HEK293 (cell line): Measurements from ENCODE around the gene PI4KA.
"Not testable (repeated sequence)": the region's sequence is repeated elsewhere in the genome, so short reads cannot be mapped to it uniquely, and the experiment has no call there.

Source experiments
- CTCF ChIA-PET: fragments of 350-600 bp; formaldehyde crosslinking; extraction: SDS; loops from one replicate; lab custom pipeline; 2021; ENCODE audit warnings: antibody characterized with exemption; lab: Yijun Ruan, JAX
- POLR2A ChIA-PET: fragments of 300-600 bp; formaldehyde crosslinking; extraction: SDS; loops from one replicate; lab custom pipeline; 2020; ENCODE audit warnings: antibody characterized with exemption, inconsistent platforms; lab: Yijun Ruan, JAX
- H3K27ac ChIP-seq: fragments of 200-500 bp; sonication (Bioruptor generic); 2 replicates; pipeline ENCODE4 v1.5.1; 2014; ENCODE audit warnings: low read depth, low read length, control low read depth, inconsistent platforms; ENCODE audit errors: extremely low read depth
- H3K36me3 ChIP-seq, 2 experiments: fragments of 200-500 bp in 1 of 2; sonication (Bioruptor generic) in 1 of 2; 1 replicate in 1 of 2; 2 replicates in 1 of 2; pipeline ENCODE4 v1.5.1; 2014 to 2017; ENCODE audit warnings: inconsistent platforms in 2 of 2, low read length in 2 of 2; ENCODE audit not compliant: control insufficient read depth in 2 of 2, insufficient read depth in 1 of 2
- H3K4me1 ChIP-seq: fragments of 200-500 bp; sonication (Bioruptor generic); 2 replicates; pipeline ENCODE4 v1.5.1; 2014; ENCODE audit warnings: mild to moderate bottlenecking, low read length, inconsistent platforms; ENCODE audit not compliant: control insufficient read depth, insufficient read depth
- H3K4me3 ChIP-seq: 2 replicates; pipeline ENCODE4 v1.5.1; 2011; ENCODE audit warnings: low read depth, mild to moderate bottlenecking, control low read depth, low read length, moderate library complexity
- H3K9me3 ChIP-seq: fragments of 200-500 bp; sonication (Bioruptor generic); 2 replicates; pipeline ENCODE4 v1.5.1; 2014; ENCODE audit warnings: low read depth, low read length, inconsistent platforms; ENCODE audit not compliant: control insufficient read depth, insufficient read depth
- BCL11A ChIP-seq: fragments of 450-650 bp; formaldehyde crosslinking; IDR thresholded peaks from 2 replicates; pipeline ENCODE4 v1.5.1; 2016; ENCODE audit warnings: low read depth, missing biosample characterization, missing genetic modification characterization
- PRDM1 ChIP-seq: fragments of 450-650 bp; formaldehyde crosslinking; IDR thresholded peaks from 2 replicates; pipeline ENCODE4; 2016; ENCODE audit warnings: missing biosample characterization, missing genetic modification characterization
- SETDB1 ChIP-seq: IDR thresholded peaks from one replicate; pipeline ENCODE4 v1.6.1; 2017; ENCODE audit warnings: mild to moderate bottlenecking, low read length, moderate library complexity, mixed read lengths; ENCODE audit not compliant: insufficient read length
- SP2 ChIP-seq: fragments of 450-650 bp; formaldehyde crosslinking; IDR thresholded peaks from 2 replicates; pipeline ENCODE4 v1.5.1; 2016; ENCODE audit warnings: missing biosample characterization, missing genetic modification characterization
- ZFP69B ChIP-seq: fragments of 450-650 bp; formaldehyde crosslinking; IDR thresholded peaks from 2 replicates; pipeline ENCODE4 v1.5.1; 2016; ENCODE audit warnings: missing biosample characterization, missing genetic modification characterization
- ZNF138 ChIP-seq: fragments of 450-650 bp; formaldehyde crosslinking; IDR thresholded peaks from 2 replicates; pipeline ENCODE4 v1.5.1; 2016; ENCODE audit warnings: missing biosample characterization, missing genetic modification characterization, borderline replicate concordance
- ZNF140 ChIP-seq: fragments of 450-650 bp; formaldehyde crosslinking; IDR thresholded peaks from 2 replicates; pipeline ENCODE4 v1.5.1; 2016; ENCODE audit warnings: missing biosample characterization, missing genetic modification characterization
- ZNF146 ChIP-seq: fragments of 450-650 bp; formaldehyde crosslinking; IDR thresholded peaks from 2 replicates; pipeline ENCODE4 v1.5.1; 2016; ENCODE audit warnings: missing biosample characterization, missing genetic modification characterization
- ZNF175 ChIP-seq: fragments of 450-650 bp; formaldehyde crosslinking; IDR thresholded peaks from 2 replicates; pipeline ENCODE4 v1.5.1; 2016; ENCODE audit warnings: missing biosample characterization, missing genetic modification characterization
- ZNF223 ChIP-seq: fragments of 450-650 bp; formaldehyde crosslinking; IDR thresholded peaks from 2 replicates; pipeline ENCODE4 v1.5.1; 2016; ENCODE audit warnings: missing biosample characterization, missing genetic modification characterization
- ZNF366 ChIP-seq: fragments of 450-650 bp; formaldehyde crosslinking; conservative IDR thresholded peaks from 2 replicates; pipeline ENCODE4 v1.5.1; 2016; ENCODE audit warnings: missing biosample characterization, missing genetic modification characterization
- ZNF426 ChIP-seq: fragments of 450-650 bp; formaldehyde crosslinking; IDR thresholded peaks from 2 replicates; pipeline ENCODE4 v1.5.1; 2017; ENCODE audit warnings: missing biosample characterization, missing genetic modification characterization, mild to moderate bottlenecking, inconsistent platforms, moderate library complexity
- ZNF529 ChIP-seq: fragments of 450-650 bp; formaldehyde crosslinking; IDR thresholded peaks from 2 replicates; pipeline ENCODE4 v1.5.1; 2017; ENCODE audit warnings: missing genetic modification characterization, missing biosample characterization; ENCODE audit not compliant: insufficient replicate concordance
- ZNF701 ChIP-seq: fragments of 450-650 bp; formaldehyde crosslinking; IDR thresholded peaks from 2 replicates; pipeline ENCODE4 v1.5.1; 2016; ENCODE audit warnings: missing biosample characterization, missing genetic modification characterization
- ZNF777 ChIP-seq: fragments of 450-650 bp; formaldehyde crosslinking; IDR thresholded peaks from 2 replicates; pipeline ENCODE4 v1.5.1; 2017; ENCODE audit warnings: missing biosample characterization, missing genetic modification characterization, borderline replicate concordance
- ZNF791 ChIP-seq: fragments of 450-650 bp; formaldehyde crosslinking; IDR thresholded peaks from 2 replicates; pipeline ENCODE4 v1.5.1; 2016; ENCODE audit warnings: missing biosample characterization, missing genetic modification characterization
- TF ChIP-seq, protein P1 (sequence below): fragments of 450-650 bp; formaldehyde crosslinking; IDR thresholded peaks from 2 replicates; pipeline ENCODE4 v1.5.1; 2017; ENCODE audit warnings: missing biosample characterization, missing genetic modification characterization
- TF ChIP-seq, protein P2 (sequence below): fragments of 450-650 bp; formaldehyde crosslinking; IDR thresholded peaks from 2 replicates; pipeline ENCODE4; 2016; ENCODE audit warnings: missing biosample characterization, missing genetic modification characterization
- TF ChIP-seq, protein P3 (sequence below): fragments of 450-650 bp; IDR thresholded peaks from 2 replicates; pipeline ENCODE4 v1.5.1; 2018; ENCODE audit warnings: missing biosample characterization, missing genetic modification characterization
- TF ChIP-seq, protein P4 (sequence below): fragments of 450-650 bp; formaldehyde crosslinking; IDR thresholded peaks from 2 replicates; pipeline ENCODE4 v1.5.1; 2017; ENCODE audit warnings: missing biosample characterization, missing genetic modification characterization
- TF ChIP-seq, protein P5 (sequence below): fragments of 450-650 bp; formaldehyde crosslinking; IDR thresholded peaks from 2 replicates; pipeline ENCODE4 v1.5.1; 2017; ENCODE audit warnings: missing biosample characterization, missing genetic modification characterization

PI4KA gene

DNA sequence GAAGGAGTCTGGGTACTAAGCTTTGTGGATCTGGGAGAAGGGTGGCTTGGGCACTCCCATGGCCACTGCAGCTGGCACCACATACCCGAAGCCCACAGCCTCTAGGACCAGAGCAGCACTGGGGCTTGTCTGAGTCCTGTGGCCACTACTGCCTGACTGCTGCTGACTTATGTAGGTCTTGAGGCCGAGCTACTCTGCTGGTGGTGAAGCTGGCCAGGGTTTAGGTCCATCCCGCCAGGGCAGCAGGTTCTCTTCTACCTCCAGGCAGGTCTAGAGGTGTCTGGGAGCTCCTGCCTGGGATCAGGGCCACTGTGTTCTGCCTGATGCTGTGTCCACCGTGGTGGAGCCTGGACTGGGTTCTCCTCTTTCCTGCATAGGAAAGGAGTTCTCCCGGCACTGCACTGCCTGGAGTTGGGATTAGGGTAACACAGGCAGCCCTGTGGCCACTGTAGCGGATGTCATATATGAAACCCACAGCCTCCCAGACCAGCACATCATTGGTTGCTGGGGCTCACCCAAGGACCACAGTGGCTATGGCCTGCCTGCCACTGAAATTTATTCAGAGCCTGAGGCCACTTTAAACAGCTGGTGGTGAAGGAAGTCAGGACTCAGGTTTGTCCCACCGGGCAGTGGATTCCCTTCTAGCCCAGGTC is 194.5 kb downstream of the PI4KA start (continued):
- TF ChIP-seq ZNF223 (tag by site-specific recombination) = no peak
- no peak for TF ChIP-seq ZNF140 (tag by site-specific recombination)
- no peak for TF ChIP-seq ZNF529

DNA sequence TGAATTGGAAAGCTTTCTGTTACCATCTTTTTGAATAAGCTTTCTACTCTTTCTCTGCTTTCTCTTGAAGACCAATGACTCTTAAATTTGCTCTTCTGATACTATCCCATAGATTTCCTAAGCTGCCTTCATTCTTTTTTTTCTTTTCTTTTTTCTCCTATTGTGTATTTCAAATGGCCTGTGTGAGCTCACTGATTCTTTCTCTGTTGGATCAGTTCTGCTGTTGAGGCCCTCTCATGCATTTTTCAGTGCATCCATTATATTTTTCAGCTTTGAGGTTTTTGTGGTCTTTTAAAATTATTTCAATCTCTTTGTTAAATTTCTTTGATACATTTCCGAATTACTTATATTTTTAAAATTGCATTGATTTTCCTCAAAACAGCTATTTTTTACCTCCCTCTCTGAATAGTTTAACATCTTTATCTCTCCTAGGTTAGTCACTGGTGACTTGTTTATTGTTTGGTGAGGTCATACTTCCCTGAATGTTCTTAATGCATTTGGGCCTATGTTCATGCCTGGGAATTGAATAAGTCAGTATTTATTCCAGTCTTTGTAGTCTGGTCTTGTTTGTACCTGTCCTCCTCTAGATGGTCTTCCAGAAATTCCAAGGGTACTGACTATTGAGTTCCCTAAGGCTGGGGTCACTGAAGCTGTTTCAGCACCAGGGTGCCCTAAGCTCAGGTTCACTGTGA is 195.3 kb downstream of the PI4KA start:
- Histone ChIP-seq H3K27ac (no peak overlapping the region), H3K9me3 (no peaks in the 10 kb centered on the region), H3K4me3 (no peak overlapping the region), H3K36me3 (no peaks in the 10 kb centered on the region), H3K4me1 (no peaks in the 10 kb centered on the region)
- POLR2A ChIA-PET = interaction anchor here (0.7 kb wide), 1 partner anchor 14 kb away, joined by 6 read pairs; no protein-coding TSS in a partner anchor
- CTCF ChIA-PET = interaction anchor here (0.7 to 1.2 kb wide), 3 partner anchors 18 to 207 kb away, joined by 3 read pairs; no protein-coding TSS in a partner anchor
- TF ChIP-seq ZNF175 (no peak), ZNF777 (tag by site-specific recombination) (no peak), SETDB1 (peak; percentile 64), ZNF791 (no peak)
- TF ChIP-seq, protein P1, sequence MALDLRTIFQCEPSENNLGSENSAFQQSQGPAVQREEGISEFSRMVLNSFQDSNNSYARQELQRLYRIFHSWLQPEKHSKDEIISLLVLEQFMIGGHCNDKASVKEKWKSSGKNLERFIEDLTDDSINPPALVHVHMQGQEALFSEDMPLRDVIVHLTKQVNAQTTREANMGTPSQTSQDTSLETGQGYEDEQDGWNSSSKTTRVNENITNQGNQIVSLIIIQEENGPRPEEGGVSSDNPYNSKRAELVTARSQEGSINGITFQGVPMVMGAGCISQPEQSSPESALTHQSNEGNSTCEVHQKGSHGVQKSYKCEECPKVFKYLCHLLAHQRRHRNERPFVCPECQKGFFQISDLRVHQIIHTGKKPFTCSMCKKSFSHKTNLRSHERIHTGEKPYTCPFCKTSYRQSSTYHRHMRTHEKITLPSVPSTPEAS = no peak

DNA sequence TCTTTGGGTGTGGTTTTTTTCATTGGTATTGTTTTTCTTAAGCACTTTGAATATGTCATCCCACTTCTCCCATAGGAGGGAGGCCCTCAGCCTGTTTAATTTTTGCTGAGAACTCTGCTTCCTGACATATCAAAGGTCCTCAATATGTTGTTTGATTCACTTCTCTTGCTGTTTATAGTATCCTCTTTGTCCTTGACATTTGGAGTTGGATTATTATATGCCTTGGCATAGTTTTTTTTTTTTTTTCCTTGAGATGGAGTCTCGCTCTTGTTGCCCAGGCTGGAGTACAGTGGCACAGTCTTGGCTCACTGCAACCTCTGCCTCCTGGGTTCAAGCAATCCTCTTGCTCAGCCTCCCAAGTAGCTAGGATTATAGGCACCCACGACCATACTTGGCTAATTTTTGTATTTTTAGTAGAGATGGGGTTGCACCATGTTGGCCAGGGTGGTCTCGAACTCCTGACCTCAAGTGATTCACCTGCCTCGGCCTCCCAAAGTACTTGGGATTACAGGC is 196.0 kb downstream of the PI4KA start:
- CTCF ChIA-PET = interaction anchor here (0.7 to 1.2 kb wide), 2 partner anchors 17 to 206 kb away, joined by 3 read pairs; no protein-coding TSS in a partner anchor

DNA sequence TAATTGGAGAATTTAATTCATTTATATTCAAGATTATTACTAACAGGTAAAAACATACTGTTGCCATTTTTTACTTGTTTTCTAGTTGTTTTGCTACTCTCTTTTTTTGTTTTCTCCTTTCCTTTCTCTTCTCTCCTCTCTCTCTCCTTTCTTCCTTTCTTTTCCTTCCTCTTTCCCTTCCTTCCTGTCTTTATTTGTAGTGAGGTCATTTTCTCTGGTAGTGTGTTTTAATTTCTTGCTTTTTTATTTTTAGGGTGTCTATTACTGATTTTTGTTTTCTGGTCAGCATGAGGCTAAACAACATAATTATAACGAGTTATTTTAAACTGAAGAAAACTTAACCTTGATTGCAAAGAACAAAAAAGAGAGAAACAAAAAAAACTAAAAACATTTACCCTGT is 197.1 kb downstream of the PI4KA start:
- no peaks in the 10 kb centered on the region for H3K36me3 ChIP-seq
- POLR2A ChIA-PET = no interaction called here
- H3K9me3 ChIP-seq = no peaks in the 10 kb centered on the region
- CTCF ChIA-PET = interaction anchor here (1.0 kb wide), 1 partner anchor 56 kb away, joined by 3 read pairs; no protein-coding TSS in a partner anchor
- H3K27ac ChIP-seq = no peak overlapping the region
- no peak overlapping the region for H3K4me3 ChIP-seq
- TF ChIP-seq ZNF366 (peak; percentile 36; the same call in 1 of the 2 replicates), BCL11A (tag by site-specific recombination) (no peak), SETDB1 (no peak), ZFP69B (tag by site-specific recombination) (no peak), ZNF701 (no peak), PRDM1 (tag by site-specific recombination) (peak; percentile 96), ZNF426 (no peak), SP2 (tag by site-specific recombination) (no peak), ZNF146 (tag by site-specific recombination) (no peak), ZNF138 (no peak)
- TF ChIP-seq, protein P2, sequence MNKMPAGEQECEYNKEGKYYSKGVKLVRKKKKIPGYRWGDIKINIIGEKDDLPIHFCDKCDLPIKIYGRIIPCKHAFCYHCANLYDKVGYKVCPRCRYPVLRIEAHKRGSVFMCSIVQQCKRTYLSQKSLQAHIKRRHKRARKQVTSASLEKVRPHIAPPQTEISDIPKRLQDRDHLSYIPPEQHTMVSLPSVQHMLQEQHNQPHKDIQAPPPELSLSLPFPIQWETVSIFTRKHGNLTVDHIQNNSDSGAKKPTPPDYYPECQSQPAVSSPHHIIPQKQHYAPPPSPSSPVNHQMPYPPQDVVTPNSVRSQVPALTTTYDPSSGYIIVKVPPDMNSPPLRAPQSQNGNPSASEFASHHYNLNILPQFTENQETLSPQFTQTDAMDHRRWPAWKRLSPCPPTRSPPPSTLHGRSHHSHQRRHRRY (tag by site-specific recombination) = no peak
- TF ChIP-seq, protein P3, sequence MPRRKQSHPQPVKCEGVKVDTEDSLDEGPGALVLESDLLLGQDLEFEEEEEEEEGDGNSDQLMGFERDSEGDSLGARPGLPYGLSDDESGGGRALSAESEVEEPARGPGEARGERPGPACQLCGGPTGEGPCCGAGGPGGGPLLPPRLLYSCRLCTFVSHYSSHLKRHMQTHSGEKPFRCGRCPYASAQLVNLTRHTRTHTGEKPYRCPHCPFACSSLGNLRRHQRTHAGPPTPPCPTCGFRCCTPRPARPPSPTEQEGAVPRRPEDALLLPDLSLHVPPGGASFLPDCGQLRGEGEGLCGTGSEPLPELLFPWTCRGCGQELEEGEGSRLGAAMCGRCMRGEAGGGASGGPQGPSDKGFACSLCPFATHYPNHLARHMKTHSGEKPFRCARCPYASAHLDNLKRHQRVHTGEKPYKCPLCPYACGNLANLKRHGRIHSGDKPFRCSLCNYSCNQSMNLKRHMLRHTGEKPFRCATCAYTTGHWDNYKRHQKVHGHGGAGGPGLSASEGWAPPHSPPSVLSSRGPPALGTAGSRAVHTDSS (tag by site-specific recombination) = no peak
- TF ChIP-seq, protein P4, sequence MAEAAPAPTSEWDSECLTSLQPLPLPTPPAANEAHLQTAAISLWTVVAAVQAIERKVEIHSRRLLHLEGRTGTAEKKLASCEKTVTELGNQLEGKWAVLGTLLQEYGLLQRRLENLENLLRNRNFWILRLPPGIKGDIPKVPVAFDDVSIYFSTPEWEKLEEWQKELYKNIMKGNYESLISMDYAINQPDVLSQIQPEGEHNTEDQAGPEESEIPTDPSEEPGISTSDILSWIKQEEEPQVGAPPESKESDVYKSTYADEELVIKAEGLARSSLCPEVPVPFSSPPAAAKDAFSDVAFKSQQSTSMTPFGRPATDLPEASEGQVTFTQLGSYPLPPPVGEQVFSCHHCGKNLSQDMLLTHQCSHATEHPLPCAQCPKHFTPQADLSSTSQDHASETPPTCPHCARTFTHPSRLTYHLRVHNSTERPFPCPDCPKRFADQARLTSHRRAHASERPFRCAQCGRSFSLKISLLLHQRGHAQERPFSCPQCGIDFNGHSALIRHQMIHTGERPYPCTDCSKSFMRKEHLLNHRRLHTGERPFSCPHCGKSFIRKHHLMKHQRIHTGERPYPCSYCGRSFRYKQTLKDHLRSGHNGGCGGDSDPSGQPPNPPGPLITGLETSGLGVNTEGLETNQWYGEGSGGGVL = no peak
- TF ChIP-seq, protein P5, sequence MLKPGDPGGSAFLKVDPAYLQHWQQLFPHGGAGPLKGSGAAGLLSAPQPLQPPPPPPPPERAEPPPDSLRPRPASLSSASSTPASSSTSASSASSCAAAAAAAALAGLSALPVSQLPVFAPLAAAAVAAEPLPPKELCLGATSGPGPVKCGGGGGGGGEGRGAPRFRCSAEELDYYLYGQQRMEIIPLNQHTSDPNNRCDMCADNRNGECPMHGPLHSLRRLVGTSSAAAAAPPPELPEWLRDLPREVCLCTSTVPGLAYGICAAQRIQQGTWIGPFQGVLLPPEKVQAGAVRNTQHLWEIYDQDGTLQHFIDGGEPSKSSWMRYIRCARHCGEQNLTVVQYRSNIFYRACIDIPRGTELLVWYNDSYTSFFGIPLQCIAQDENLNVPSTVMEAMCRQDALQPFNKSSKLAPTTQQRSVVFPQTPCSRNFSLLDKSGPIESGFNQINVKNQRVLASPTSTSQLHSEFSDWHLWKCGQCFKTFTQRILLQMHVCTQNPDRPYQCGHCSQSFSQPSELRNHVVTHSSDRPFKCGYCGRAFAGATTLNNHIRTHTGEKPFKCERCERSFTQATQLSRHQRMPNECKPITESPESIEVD (tag by site-specific recombination) = no peak
- H3K4me1 ChIP-seq = no peaks in the 10 kb centered on the region

More for the DNA sequence above, 196.0 kb downstream of the PI4KA start:
- not testable (repeated sequence) for H3K4me1 ChIP-seq, H3K4me3 ChIP-seq, H3K9me3 ChIP-seq, H3K36me3 ChIP-seq, H3K27ac ChIP-seq
- POLR2A ChIA-PET = interaction anchor here (0.7 kb wide), 1 partner anchor 14 kb away, joined by 6 read pairs; no protein-coding TSS in a partner anchor
